NCI-H345 treated with DMSO at 0.1 percent for 48 hours (cell line): Measurements from ENCODE around the gene SMAD6.

ENCODE experiments used
- DNase-seq: peaks from one replicate; lab custom pipeline; 2025; ENCODE audit not compliant: unreplicated experiment; lab: John Stamatoyannopoulos, UW

The SMAD6 gene

GRCh38 chr15:66719471-66719870, 17.4 kb downstream of the SMAD6 start:
- DNase-seq = no peak

- DNase-seq = no peak
Observed at GRCh38 chr15:66720206-66721010, 18.4 kb downstream of the SMAD6 start.

- no peak for DNase-seq
Observed at GRCh38 chr15:66721020-66721419, 19.0 kb downstream of the SMAD6 start.

- no peak for DNase-seq
Observed at GRCh38 chr15:66721501-66721937, 19.5 kb downstream of the SMAD6 start.

GRCh38 chr15:66721954-66722353, 19.9 kb downstream of the SMAD6 start:
- no peak for DNase-seq

GRCh38 chr15:66722757-66723540, 20.9 kb downstream of the SMAD6 start:
- DNase-seq = no peak

- DNase-seq = no peak
Observed at GRCh38 chr15:66723826-66724731, 22.0 kb downstream of the SMAD6 start.

GRCh38 chr15:66724732-66725463, 22.9 kb downstream of the SMAD6 start:
- no peak for DNase-seq

- no peak for DNase-seq
Observed at GRCh38 chr15:66725464-66725785, 23.4 kb downstream of the SMAD6 start.

GRCh38 chr15:66726386-66726785, 24.4 kb downstream of the SMAD6 start:
- DNase-seq = no peak

GRCh38 chr15:66729331-66729951, 27.4 kb downstream of the SMAD6 start:
- DNase-seq = no peak

- no peak for DNase-seq
Observed at GRCh38 chr15:66730168-66731021, 28.4 kb downstream of the SMAD6 start.

- no peak for DNase-seq
Observed at GRCh38 chr15:66733976-66734375, 31.9 kb downstream of the SMAD6 start.

GRCh38 chr15:66734961-66735908, 33.2 kb downstream of the SMAD6 start:
- DNase-seq = no peak

- no peak for DNase-seq
Observed at GRCh38 chr15:66735909-66736305, 33.9 kb downstream of the SMAD6 start.

GRCh38 chr15:66737243-66738010, 35.4 kb downstream of the SMAD6 start:
- DNase-seq = no peak

- no peak for DNase-seq
Observed at GRCh38 chr15:66738116-66738515, 36.1 kb downstream of the SMAD6 start.
